Measurements from ENCODE around the gene TCHP.

DNA sequence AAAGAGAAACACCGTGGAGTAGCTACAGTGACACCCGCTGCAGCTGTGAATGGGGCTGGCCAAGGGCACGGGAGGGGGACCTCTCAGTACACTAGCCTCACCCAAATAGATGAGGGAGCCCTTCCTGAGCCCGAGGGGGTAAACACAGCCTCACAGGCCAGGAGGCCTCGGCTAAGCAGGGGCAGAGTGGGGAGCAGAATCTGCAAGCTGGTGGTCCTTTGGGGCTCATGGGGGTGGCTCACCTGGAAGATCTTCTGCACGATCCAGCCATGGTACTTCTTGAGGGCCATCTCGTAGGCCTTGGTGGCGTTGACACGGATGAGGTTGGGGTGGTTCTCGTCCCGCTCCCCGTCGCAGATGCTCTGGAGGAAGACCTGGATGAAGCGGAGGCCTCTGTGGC is 44.7 kb upstream of the TCHP start:
- TF ChIP-seq, protein P1, sequence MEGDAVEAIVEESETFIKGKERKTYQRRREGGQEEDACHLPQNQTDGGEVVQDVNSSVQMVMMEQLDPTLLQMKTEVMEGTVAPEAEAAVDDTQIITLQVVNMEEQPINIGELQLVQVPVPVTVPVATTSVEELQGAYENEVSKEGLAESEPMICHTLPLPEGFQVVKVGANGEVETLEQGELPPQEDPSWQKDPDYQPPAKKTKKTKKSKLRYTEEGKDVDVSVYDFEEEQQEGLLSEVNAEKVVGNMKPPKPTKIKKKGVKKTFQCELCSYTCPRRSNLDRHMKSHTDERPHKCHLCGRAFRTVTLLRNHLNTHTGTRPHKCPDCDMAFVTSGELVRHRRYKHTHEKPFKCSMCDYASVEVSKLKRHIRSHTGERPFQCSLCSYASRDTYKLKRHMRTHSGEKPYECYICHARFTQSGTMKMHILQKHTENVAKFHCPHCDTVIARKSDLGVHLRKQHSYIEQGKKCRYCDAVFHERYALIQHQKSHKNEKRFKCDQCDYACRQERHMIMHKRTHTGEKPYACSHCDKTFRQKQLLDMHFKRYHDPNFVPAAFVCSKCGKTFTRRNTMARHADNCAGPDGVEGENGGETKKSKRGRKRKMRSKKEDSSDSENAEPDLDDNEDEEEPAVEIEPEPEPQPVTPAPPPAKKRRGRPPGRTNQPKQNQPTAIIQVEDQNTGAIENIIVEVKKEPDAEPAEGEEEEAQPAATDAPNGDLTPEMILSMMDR (IDR thresholded peaks at IDR 0.05), result no peak
- TF ChIP-seq POLR2A (IDR thresholded peaks at IDR 0.05), result no peak
